ENCODE measurements around the gene NEK4. TPM values are rescaled to one million over a fixed set of nuclear protein-coding genes. Genes with fewer than 3 reads are reported as not detected.
"Not testable (repeated sequence)": the region's sequence is repeated elsewhere in the genome, so short reads cannot be mapped to it uniquely, and the experiment has no call there.

Gene NEK4
- total RNA-seq, 4 donors from 2014 or later: 16.4 to 25.6 (median 22.4) TPM

DNA sequence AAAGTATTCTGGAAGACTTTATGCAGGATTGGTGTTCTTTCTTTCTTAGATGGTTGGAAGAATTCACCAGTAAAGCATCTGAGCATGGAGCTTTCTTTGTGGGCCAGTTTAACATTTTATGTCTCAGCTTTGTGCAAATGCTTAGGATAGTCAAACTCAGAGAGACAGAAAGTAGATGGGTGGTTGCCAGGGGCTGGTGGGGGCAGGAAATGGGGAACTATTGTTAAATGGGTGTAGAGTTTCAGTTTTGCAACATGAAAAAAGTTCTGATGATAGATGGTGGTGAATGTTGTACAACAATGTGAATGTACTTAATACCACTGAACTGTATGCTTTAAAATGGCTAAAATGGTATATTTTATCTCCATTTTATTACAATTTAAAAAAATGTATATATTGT lies 40.1 kb downstream of the NEK4 start:
- no peak for DNase-seq
- peaks cover 3 to 55% of the 10 kb centered on the region in 2 donors for H3K36me3 ChIP-seq
- no peak overlapping the region for H3K4me3 ChIP-seq
- H3K27ac ChIP-seq: no peak overlapping the region
- in situ Hi-C loops (cut with MboI; ENCODE audit: low sequenced_read_pairs in 4 of 4) (loop anchor here in 2 of 4 donors (25.0 kb wide), 2 partner anchors 207 to 357 kb away; no protein-coding TSS in a partner anchor), intact Hi-C loops (cut with DNase I; ENCODE audit: low total_unique reads) (no loop called here)
- no peak for TF ChIP-seq POLR2A (IDR thresholded peaks at IDR 0.05)
- TF ChIP-seq, protein P1, sequence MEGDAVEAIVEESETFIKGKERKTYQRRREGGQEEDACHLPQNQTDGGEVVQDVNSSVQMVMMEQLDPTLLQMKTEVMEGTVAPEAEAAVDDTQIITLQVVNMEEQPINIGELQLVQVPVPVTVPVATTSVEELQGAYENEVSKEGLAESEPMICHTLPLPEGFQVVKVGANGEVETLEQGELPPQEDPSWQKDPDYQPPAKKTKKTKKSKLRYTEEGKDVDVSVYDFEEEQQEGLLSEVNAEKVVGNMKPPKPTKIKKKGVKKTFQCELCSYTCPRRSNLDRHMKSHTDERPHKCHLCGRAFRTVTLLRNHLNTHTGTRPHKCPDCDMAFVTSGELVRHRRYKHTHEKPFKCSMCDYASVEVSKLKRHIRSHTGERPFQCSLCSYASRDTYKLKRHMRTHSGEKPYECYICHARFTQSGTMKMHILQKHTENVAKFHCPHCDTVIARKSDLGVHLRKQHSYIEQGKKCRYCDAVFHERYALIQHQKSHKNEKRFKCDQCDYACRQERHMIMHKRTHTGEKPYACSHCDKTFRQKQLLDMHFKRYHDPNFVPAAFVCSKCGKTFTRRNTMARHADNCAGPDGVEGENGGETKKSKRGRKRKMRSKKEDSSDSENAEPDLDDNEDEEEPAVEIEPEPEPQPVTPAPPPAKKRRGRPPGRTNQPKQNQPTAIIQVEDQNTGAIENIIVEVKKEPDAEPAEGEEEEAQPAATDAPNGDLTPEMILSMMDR (IDR thresholded peaks at IDR 0.05 in 4 of 5, conservative IDR thresholded peaks at IDR 0.05 in 1 of 5): no peak
- no peak for ATAC-seq
- no peaks in the 10 kb centered on the region for H3K27me3 ChIP-seq
- no peaks in the 10 kb centered on the region for H3K4me1 ChIP-seq
- H3K9me3 ChIP-seq: no peaks in the 10 kb centered on the region

DNA sequence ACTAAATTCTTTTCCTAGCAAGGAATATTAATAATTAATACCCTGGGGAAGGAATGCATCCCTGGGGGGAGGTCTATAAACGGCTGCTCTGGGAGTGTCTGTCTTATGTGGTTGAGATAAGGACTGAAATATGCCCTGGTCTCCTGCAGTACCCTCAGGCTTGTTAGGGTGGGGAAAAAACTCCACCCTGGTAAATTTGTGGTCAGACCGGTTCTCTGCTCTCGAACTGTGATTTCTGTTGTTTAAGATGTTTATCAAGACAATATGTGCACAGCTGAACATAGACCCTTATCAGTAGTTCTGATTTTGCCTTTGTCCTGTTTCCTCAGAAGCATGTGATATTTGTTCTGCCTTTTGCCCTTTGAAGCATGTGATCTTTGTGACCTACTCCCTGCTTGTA lies 42.0 kb downstream of the NEK4 start:
- in situ Hi-C loops (cut with MboI; ENCODE audit: low sequenced_read_pairs in 4 of 4): loop anchor here in 2 of 4 donors (25.0 kb wide), 2 partner anchors 209 to 359 kb away; no protein-coding TSS in a partner anchor
- ATAC-seq; H3K4me1 ChIP-seq; intact Hi-C loops (cut with DNase I; ENCODE audit: low total_unique reads); H3K9me3 ChIP-seq; H3K27ac ChIP-seq; H3K27me3 ChIP-seq; H3K4me3 ChIP-seq; DNase-seq: not testable (repeated sequence)
- peaks cover 0 to 36% of the 10 kb centered on the region in 2 donors for H3K36me3 ChIP-seq

DNA sequence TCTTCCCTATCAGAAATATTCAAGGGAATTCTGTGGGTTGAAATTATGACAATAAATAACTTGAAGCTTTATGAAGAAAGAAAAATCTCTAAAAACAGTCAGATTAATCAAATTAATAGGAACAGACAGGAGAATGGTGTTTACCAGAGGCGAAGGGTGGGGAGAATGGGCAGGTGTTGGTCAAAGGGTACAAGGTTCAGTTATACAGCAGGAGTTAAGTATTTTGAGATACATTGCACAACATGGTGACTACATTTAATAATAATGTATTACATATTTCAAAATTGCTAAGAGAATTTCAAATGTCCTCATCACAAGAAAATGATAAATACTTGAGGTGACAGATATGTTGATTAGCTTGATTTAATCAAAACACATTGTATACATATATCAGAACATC lies 46.2 kb downstream of the NEK4 start:
- Histone ChIP-seq H3K4me3 (no peak overlapping the region), H3K27me3 (no peaks in the 10 kb centered on the region), H3K4me1 (no peaks in the 10 kb centered on the region), H3K9me3 (no peaks in the 10 kb centered on the region), H3K27ac (no peak overlapping the region), H3K36me3 (peaks cover 0 to 12% of the 10 kb centered on the region in 2 donors)
- TF ChIP-seq POLR2A (IDR thresholded peaks at IDR 0.05): no peak
- TF ChIP-seq, protein P1 (IDR thresholded peaks at IDR 0.05 in 4 of 5, conservative IDR thresholded peaks at IDR 0.05 in 1 of 5): no peak
- intact Hi-C loops (cut with DNase I; ENCODE audit: low total_unique reads): no loop called here
- no peak for ATAC-seq
- no peak for DNase-seq
- in situ Hi-C loops (cut with MboI; ENCODE audit: low sequenced_read_pairs in 4 of 4): no loop called here

DNA sequence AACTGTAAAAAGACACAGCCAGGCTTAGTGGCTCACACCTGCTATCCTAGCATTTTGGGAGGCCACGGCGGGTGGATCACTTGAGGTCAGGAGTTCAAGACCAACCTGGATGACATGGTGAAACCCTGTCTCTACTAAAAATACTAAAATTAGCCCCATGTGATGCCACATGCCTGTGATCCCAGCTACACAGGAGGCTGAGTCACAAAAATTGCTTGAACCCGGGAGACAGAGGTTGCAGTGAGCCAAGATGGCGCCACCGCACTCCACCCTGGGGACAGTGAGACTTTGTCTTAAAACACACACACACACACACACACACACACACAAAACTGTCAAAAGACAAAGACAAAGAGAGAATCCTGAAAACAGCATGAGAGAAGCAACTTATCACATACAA lies 46.8 kb downstream of the NEK4 start:
- ATAC-seq: no peak
- Histone ChIP-seq H3K4me1 (no peaks in the 10 kb centered on the region), H3K9me3 (no peaks in the 10 kb centered on the region), H3K36me3 (peaks cover 0 to 13% of the 10 kb centered on the region in 2 donors), H3K4me3 (no peak overlapping the region), H3K27ac (no peak overlapping the region), H3K27me3 (no peaks in the 10 kb centered on the region)
- no peak for TF ChIP-seq POLR2A (IDR thresholded peaks at IDR 0.05)
- TF ChIP-seq, protein P1 (IDR thresholded peaks at IDR 0.05 in 4 of 5, conservative IDR thresholded peaks at IDR 0.05 in 1 of 5): no peak
- intact Hi-C loops (cut with DNase I; ENCODE audit: low total_unique reads) (no loop called here), in situ Hi-C loops (cut with MboI; ENCODE audit: low sequenced_read_pairs in 4 of 4) (no loop called here)
- no peak for DNase-seq

DNA sequence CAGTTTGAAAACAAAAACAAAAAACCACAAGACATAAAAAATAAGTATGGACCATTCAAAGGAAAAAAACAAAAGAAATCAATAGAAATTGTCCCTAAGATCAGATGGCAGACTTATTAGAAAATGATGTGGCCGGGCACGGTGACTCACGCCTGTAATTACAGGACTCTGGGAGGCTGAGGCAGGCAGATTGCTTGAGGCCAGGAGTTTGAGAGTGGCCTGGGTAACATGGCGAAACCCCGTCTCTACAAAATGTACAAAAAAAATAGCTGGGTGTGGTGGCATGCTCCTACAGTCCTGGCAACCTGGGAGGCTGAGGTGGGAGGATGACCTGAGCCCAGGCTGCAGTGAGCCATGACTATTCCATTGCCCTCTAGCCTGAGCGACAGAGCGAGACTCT lies 48.2 kb downstream of the NEK4 start:
- peaks cover 0 to 10% of the 10 kb centered on the region in 2 donors for H3K36me3 ChIP-seq
- H3K27ac ChIP-seq: no peak overlapping the region
- DNase-seq (no peak), ATAC-seq (no peak)
- no peak overlapping the region for H3K4me3 ChIP-seq
- H3K27me3 ChIP-seq: no peaks in the 10 kb centered on the region
- TF ChIP-seq POLR2A (IDR thresholded peaks at IDR 0.05): no peak
- TF ChIP-seq, protein P1 (IDR thresholded peaks at IDR 0.05 in 4 of 5, conservative IDR thresholded peaks at IDR 0.05 in 1 of 5): no peak
- H3K9me3 ChIP-seq: no peaks in the 10 kb centered on the region
- intact Hi-C loops (cut with DNase I; ENCODE audit: low total_unique reads) (no loop called here), in situ Hi-C loops (cut with MboI; ENCODE audit: low sequenced_read_pairs in 4 of 4) (no loop called here)
- H3K4me1 ChIP-seq: no peaks in the 10 kb centered on the region
